Stimulated activated CD8-positive, alpha-beta memory T cell treated with anti-CD3 and anti-CD28 coated beads, Interleukin-15, amount 100 ng/mL, for 1 hour (primary cell): Measurements from ENCODE around the gene CIDEC.

Source experiments
- DNase-seq: peaks from one replicate; pipeline ENCODE4 v3.0.0-alpha.2; 2020; ENCODE audit warnings: low read depth

The CIDEC gene, protein sequence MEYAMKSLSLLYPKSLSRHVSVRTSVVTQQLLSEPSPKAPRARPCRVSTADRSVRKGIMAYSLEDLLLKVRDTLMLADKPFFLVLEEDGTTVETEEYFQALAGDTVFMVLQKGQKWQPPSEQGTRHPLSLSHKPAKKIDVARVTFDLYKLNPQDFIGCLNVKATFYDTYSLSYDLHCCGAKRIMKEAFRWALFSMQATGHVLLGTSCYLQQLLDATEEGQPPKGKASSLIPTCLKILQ

DNA sequence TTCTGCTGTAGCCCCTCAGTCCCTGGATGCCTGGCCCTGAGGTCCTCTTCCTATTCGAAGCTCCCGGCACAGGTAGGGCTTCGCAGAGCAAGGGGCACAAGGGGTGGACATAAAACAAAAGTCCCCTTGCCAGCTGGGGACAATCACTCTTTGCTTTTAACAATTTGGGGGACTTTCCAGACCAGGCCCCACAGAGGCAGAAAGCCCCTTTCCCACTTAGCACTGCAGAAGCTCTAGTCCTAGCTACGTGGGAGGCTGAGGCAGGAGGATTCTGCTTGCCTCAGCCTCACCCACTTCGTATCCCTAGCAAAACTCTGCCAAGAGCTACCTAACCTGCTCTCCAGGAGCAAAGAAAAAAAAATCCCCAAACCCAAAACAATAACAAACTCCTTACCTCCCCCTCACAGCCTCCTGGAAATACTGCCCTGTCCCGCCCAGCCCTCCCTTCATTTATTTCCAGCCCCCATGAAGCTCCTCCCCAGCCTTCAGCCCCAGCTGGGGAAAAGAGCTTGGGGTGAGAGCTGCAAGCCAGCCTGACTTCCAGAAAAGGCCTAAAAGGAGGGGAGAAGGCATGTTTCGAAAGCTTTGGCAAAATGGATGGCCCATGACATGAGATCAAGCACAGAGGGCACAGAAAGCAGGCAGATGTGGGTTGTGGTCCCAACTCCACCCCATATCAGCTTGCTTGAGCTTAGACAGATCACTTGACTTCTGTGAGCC is at the start of gene CIDEC:
Gene CIDEC, minus strand, starts transcription at position 424 of the 720 bp plus-strand sequence. CDS start 1,767 bp downstream, outside the sequence.
- no peak for DNase-seq

DNA sequence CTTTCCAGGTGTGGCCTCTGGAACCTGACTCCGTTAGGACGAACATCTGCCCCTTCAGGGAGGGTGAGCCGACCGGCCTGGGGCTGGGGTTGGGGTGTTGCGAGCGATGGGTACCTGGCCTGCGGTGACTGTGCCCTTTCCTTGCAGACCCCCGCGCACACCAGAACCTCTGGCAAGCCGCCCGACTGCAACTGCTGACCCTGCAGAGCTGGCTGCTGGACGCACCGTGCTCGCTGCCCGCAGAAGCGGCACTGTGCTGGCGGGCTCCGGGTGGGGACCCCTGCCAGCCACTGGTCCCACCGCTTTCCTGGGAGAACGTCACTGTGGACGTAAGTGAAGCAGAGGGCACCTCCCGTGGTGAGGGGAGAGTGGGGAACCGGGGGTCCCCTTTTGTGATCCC is 48.1 kb upstream of the CIDEC start:
- no peak for DNase-seq

DNA sequence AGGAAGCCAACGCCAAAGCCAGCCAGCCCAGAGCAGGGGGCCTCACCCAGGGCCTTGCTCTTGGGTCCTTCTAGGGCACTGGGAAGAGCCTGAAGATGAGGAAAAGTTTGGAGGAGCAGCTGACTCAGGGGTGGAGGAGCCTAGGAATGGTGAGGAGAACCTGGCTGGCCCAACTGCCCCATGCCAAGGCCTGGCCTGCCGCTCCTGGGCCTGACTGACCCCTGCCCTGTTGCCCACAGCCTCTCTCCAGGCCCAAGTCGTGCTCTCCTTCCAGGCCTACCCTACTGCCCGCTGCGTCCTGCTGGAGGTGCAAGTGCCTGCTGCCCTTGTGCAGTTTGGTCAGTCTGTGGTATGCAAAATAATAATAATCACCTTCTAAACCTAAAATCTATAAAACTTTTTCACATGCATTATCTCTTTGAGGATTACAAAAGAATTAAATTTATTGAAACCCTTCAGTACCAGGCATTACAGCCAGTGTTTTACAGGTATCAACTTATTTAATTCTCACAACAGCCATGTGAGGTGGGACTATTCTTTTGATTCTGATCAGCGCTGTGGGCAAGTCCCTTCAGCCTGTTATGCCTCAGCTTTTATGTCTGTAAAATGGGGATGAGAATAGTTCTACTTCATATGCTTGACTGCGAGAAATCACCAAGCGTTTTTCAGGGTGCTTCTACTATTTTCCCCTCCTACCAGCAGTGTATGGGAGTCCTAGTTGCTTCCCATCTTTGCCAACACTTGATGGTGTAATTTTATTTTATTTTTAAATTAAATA is 38.4 kb upstream of the CIDEC start:
- DNase-seq, result no peak

DNA sequence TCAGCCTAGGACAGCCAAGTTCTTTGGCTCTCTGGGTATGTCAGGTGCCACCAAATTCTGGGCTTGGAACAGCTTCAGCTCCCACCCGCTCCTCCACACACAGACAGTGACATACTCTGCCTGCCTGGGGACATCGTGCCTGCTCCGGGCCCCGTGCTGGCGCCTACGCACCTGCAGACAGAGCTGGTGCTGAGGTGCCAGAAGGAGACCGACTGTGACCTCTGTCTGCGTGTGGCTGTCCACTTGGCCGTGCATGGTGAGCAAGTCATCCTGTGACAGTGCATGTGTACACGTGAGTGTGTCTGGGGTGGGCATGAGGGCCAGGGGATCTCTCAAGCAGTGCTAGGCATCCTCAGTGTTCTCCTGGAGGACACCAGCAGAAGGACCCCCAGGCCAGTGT is 37.8 kb upstream of the CIDEC start:
- no peak for DNase-seq

DNA sequence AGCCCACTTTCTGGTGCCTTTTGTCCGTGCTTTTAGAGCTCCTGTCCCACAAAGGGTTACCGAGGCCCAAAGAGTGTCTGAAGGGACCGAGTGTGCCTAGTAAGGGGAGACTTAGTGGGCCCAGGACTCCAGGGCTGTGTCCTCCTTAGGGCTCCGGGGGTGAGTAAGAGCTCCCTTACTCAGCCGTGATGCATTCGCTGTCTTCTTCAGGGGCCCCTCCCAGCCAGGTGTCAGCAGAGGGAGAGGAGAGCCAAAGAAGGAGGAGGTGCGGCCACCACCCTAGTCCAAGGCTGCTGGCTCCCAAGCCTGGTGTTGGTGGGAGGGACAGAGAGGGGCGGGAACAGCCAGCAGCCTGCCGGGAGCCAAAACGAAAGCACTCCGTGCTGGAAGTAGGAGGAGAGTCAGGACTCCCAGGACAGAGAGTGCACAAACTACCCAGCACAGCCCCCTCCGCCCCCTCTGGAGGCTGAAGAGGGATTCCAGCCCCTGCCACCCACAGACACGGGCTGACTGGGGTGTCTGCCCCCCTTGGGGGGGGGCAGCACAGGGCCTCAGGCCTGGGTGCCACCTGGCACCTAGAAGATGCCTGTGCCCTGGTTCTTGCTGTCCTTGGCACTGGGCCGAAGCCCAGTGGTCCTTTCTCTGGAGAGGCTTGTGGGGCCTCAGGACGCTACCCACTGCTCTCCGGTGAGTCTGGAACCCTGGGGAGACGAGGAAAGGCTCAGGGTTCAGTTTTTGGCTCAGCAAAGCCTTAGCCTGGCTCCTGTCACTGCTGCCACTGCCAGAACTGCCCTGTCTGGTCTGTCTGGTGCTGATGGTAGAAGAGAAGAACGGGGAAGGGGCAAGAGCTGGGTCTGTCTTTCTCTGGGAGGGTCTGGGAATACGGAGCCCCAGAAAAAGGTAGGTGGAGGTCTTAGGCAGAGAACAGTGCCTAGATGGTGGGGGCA is 37.0 kb upstream of the CIDEC start, which contains the start of gene IL17RC:
Gene IL17RC, plus strand, starts transcription at position 365 of the 947 bp plus-strand sequence. Its CDS starts 218 bp downstream, at position 583.
- no peak for DNase-seq

DNA sequence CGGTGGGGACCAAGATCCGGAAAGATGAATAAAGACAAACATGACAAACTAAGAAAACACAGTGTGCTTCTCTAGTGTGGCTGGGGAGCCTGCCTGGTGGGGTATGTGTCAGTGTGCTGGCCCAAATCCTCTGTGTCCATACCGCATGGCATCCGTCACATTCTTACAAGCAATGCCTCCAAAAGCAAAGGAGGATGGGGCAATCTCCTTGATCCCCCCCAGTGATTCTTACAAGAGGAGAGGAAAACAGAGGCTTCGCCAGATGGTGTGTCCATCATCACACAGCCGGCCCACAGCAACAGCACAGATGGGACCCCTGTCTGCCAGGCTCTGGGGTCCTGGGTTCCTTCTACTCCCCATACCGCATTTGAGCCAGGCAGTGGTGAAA is 36.3 kb upstream of the CIDEC start:
- no peak for DNase-seq

DNA sequence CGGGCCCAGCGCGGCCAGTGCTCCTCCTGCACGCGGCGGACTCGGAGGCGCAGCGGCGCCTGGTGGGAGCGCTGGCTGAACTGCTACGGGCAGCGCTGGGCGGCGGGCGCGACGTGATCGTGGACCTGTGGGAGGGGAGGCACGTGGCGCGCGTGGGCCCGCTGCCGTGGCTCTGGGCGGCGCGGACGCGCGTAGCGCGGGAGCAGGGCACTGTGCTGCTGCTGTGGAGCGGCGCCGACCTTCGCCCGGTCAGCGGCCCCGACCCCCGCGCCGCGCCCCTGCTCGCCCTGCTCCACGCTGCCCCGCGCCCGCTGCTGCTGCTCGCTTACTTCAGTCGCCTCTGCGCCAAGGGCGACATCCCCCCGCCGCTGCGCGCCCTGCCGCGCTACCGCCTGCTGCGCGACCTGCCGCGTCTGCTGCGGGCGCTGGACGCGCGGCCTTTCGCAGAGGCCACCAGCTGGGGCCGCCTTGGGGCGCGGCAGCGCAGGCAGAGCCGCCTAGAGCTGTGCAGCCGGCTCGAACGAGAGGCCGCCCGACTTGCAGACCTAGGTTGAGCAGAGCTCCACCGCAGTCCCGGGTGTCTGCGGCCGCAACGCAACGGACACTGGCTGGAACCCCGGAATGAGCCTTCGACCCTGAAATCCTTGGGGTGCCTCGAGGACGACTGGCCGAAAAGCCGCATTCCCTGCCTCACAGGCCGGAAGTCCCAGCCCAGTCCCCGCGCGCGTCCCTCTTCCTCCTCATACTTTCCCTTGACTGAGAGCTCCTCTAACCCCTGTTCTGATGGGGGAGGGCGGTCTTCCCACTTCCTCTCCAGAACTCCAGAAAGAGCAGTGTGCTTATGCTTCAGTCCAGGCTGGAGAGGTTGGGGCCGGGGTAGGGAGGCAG is 35.4 kb upstream of the CIDEC start:
- DNase-seq, result no peak

DNA sequence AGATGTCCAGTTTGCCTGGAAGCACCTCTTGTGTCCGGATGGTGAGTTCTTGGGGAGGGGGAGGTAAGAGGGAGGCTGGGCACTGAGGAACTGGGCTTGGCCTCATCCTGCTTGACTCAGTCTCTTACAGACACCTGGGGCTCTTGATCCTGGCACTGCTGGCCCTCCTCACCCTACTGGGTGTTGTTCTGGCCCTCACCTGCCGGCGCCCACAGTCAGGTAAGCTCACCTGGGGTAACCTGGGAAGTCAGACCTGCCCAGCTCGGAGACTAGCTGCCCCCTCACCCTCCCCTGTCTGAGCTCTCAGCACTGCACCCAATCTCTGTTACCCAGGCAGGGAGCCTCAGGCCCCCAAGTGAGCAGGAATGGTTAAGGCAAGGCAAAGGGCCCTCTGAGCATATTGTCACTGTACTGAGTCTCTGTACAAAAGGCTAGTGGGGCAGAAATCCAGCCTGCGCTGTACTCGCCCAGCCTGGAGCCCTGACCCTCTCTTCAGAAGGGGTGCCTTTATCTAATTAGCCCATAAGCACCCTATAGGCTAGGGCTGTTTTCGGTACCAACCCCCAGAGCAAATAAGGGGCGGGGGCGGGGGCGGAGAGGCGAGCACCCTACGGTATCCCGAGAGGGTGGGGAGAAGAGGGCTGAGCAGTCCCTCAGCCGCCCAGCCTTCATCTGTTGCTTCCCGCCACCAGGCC is 34.7 kb upstream of the CIDEC start:
- DNase-seq, result no peak

DNA sequence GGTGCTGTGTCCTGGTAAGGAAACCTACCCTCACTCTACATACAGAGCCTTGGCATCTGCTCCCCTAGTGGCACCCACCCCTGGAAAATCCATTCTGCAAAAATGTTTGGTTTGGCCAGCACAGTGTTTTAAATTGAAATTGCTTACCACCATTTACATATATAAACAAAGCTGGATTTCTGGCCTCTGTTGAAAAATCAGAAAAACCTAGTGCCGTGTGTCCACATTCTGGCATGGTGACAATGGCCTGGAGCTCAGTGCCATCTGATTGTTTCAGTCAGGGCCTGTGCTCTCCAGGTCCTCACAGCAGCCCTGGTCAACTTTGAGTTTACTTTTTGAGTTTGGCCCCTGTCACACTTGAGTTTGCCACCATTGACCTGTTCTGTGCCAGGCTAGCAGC is 34.0 kb upstream of the CIDEC start:
- DNase-seq, result no peak

DNA sequence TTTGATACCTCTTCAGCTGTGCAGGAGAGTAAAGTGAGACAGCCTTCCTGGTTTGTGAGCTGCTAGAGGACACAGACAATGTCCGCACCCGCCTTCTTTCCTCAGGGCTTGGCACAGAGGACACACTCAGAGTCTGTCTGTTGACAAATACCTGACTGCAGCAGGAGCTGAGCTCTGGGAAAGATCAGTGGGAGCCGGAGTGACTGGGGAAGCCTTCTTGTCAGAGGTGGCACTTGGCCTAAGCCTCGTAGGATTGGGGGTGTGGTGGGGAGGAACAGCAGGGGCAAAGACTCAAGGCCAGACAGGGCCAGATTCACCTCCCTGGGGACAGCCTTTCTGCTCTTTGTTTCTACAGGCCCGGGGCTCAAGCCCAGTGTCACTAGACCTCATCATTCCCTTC is 33.5 kb upstream of the CIDEC start:
- DNase-seq, result no peak

DNA sequence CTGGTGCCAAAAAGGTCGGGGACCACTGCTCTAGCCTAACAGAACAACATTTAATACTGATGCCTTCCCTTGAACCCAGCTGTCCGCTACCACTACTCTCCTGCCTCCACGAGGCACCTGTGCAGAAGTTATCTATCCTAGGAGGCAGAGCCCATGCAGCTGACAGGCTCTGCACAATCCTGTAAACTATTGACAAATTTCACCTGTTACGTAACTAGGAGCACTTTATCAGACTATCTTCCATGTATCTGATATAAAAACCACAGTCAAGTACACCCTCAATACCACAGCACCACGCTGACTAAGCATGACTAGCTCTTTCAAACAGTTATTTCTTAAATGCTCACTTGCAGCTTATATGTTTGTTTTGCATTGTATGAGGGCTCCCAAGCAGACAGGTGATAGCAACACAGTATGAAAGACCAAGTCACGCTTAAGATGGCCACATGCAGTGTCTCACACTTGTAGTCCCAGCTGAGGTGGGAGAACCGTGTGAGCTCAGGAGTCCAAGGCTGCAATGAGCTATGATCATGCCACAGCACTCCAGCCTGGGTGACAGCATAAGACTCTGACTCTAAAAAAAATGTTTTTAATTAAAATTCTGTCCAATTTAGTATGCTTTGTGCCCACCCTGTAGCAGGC is 32.4 kb upstream of the CIDEC start:
- no peak for DNase-seq

DNA sequence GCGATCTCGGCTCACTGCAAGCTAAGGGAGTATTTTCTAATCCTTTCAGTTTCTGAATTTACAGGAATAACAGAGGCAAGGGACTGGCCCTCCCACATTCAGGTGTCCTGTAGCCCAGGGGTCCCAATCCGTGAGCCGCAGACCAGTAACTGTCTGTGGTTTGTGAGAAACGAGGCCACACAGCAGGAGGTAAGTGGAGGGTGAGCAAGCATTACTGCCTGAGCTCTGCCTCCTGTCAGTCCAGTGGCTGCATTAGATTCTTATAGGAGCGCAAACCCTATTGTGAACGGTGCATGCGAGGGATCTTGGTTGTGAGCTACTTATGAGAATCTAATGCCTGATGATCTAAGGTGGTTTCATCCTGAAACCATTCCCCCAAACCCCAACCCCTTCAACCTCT is 31.8 kb upstream of the CIDEC start:
- DNase-seq, result no peak

DNA sequence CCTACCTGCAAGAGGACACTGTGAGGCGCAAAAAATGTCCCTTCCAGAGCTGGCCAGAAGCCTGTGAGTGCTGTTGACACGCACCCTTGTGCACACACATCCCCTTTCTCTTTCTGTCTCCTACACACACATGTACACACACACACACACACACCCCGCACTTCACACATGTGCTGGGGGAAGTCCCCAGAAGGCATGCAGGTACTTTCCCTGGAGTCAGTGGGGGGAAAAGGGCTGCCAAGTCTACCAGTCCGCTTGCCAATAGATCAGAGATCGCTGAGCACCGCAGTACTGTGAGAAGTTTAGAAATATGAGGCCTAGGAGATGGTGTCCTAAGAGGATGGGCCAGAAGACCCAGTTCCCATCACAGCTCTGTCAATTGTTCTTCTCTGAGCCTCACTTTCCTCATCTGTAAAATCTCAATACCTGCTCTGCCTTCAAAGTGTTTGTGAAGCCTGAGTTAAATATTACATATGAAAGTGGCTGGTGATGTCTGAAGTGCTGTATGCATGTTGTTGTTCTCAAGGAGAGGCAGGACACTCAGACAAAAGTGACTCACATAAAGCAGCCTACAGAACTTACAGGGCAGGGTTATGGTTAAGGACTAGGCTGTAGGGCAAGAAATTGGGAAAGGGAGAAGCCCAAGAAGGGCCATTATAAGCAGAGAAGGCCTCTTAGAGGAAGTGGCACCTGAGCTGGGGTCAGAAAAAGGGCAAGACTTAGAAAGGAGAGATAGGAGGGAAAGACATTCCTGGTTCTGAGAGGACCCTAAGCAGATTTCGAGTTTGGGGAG is 29.4 kb upstream of the CIDEC start:
- no peak for DNase-seq

DNA sequence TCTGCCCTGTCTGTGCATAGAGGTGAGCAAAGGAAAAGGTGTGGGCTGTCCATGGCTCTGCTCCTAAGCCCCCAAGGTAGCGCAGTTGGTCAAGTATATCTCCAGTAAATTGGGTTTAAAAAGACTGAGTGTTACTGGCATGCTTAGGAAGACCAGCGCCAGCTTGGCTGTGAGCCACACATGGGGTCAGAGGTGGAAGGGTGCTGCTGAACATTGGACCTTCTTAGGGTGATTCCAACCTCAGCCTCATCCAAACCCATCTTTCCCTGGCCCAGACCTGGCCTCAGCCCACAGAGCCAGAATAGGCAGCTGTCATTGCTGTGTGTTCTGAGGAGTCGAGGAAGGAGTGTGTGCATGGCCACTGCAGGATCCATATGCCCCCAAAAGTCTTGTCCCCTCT is 28.2 kb upstream of the CIDEC start:
- DNase-seq, result no peak

DNA sequence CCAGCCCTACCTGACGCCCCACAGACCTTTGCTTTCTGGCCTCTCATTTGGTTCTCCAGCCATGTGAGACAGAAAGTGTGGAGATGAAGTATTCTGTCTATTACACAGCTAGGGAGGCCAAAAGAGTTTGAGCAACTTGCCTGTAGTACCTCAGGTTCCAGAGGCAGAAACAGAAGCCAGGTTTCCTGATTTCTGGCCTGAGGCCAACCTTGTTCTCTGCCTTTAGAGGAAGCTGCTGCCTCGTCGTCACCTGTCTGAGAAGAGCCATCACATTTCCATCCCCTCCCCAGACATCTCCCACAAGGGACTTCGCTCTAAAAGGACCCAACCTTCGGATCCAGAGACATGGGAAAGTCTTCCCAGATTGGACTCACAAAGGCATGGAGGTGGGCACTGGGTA is 26.4 kb upstream of the CIDEC start:
- DNase-seq, result no peak

DNA sequence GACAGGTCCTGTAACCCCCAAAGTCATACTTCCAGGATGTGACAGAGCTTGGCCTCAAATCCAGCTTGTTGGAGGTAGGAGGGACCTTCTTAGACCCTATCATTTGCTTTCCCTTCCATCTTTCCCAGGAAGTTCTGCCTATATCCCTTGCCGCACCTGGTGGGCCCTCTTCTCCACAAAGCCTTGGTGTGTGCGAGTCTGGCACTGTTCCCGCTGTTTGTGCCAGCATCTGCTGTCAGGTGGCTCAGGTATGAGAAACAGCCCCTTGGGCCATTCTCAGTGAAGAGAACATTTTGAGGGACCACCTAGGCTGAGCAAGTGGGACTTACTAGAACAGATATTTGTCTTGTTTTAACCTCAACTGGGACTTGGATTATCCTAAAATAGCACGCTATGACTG is 23.9 kb upstream of the CIDEC start:
- DNase-seq, result no peak

DNA sequence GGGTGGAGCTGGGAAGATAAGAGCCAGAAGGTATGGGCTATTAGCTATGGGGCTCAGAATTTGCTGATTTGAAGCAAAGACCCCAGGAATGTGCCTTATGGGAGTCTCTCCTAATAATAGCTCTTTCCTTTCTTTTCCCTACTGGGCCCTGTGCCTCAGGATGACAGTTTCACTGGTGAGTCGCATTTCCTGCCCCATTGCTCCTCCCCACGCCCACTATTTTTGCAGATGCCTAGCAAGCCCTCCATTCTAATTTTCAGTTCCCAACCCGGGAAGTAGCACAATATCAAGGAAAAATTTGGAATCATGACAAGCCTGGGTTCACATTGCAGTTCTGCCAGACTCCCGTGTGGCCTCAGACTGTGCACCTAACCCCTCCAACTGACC is 23.2 kb upstream of the CIDEC start:
- no peak for DNase-seq

DNA sequence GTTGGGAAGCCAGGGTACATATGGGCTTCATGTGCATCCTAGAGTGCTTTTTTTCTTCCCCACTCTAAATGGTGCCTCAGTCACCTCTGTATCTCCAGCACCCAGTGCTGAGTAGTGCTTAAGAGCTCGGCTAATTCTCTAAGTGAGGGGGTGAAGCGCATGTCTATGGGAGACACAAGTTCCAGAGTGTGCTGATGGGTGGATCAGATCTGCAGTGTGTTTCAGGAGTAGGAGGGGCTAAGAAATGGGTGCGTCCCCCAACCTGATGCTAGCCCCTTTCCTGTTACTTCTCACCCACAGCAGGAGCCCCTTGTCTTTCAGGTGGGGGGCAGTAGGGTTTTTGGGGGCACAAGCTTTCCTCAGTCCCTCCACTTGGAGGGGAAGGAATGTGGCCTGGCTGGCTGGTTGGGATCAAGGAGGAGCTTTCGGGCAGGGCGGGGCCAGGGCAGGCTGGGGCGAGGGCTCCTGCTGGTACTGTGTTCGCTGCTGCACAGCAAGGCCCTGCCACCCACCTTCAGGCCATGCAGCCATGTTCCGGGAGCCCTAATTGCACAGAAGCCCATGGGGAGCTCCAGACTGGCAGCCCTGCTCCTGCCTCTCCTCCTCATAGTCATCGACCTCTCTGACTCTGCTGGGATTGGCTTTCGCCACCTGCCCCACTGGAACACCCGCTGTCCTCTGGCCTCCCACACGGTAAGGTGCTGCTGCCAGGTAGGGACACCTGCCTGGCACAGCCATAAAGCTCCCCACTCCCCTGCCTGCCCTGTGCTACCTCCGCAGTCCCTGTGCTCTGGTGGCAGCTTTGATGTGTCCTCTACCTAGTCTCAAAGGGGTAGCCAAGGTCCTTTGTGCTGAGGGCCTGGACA is 22.6 kb upstream of the CIDEC start, which contains the start of gene IL17RE:
Gene IL17RE, plus strand, starts transcription at position 477 of the 866 bp plus-strand sequence. Its CDS starts 85 bp downstream, at position 562.
- DNase-seq, result no peak
